Muscle of leg (tissue), 11 donors: ENCODE results near the gene TRAPPC6A. TPM values are rescaled to one million over a fixed set of nuclear protein-coding genes. Genes with fewer than 3 reads are reported as not detected.

Experiments
- DNase-seq: peaks from one replicate; pipeline ENCODE4 v3.0.0; 2013
- H3K27ac ChIP-seq: one replicate; pipeline ENCODE4 v1.5.1; 2013; ENCODE audit warnings: mild to moderate bottlenecking, low read length, control low read depth
- H3K27me3 ChIP-seq: one replicate; pipeline ENCODE4 v1.6.1; 2013; ENCODE audit warnings: low read length; ENCODE audit not compliant: control insufficient read depth, insufficient read depth
- H3K36me3 ChIP-seq: one replicate; pipeline ENCODE4 v1.6.1; 2013; ENCODE audit warnings: low read length; ENCODE audit not compliant: control insufficient read depth, insufficient read depth
- H3K4me1 ChIP-seq: one replicate; pipeline ENCODE4 v1.6.1; 2013; ENCODE audit warnings: low read length; ENCODE audit not compliant: control insufficient read depth, insufficient read depth
- H3K4me3 ChIP-seq: one replicate; pipeline ENCODE4 v1.5.1; 2013; ENCODE audit warnings: low read length, control low read depth
- H3K9me3 ChIP-seq: replicated peaks from 2 replicates; pipeline ENCODE4 v1.6.1; 2013; ENCODE audit warnings: low read depth, low read length; ENCODE audit not compliant: control insufficient read depth
- WGBS: methylation state at CpG from one replicate; pipeline ENCODE4 v1.1.5; 2013; ENCODE audit warnings: missing lambda C conversion rate; ENCODE audit not compliant: insufficient coverage; 5-methylcytosine and 5-hydroxymethylcytosine counted together
- polyA plus RNA-seq, 8 donors: library from polyadenylated mRNA; unstranded; fragments of 120-200 nt; gene quantifications; one replicate each; pipeline versions ENCODE4 v1.2.1 to v1.2.3, GENCODE V29; 2013; ENCODE audit warnings: inconsistent platforms in 1 of 8, low replicate concordance in 1 of 8; ENCODE audit not compliant: insufficient read length in 8 of 8, insufficient read depth in 1 of 8
- total RNA-seq: library from RNA; stranded (reverse); fragments of 120-200 nt; gene quantifications from one replicate; pipeline ENCODE4 v1.2.4, GENCODE V29; 2013

Gene TRAPPC6A
- total and polyA plus RNA-seq, 9 donors, result 18.4 to 31.6 (median 25.1) TPM

- no peak for DNase-seq
- no peak overlapping the region for H3K4me3 ChIP-seq
- peaks cover 51% of the 10 kb centered on the region for H3K27me3 ChIP-seq
- WGBS, result 78% methylated on average over 27 of the region's 27 CpGs
- no peaks in the 10 kb centered on the region for H3K36me3 ChIP-seq
- H3K9me3 ChIP-seq, result no peaks in the 10 kb centered on the region
- peaks cover 11% of the 10 kb centered on the region for H3K4me1 ChIP-seq
- H3K27ac ChIP-seq, result no peak overlapping the region
These were observed 19.4 kb downstream of the TRAPPC6A start for GRCh38 chr19:45158503-45159209.

- Histone ChIP-seq H3K4me1 (peaks cover 29% of the 10 kb centered on the region), H3K27me3 (peaks cover 68% of the 10 kb centered on the region)
These were observed 21.3 kb downstream of the TRAPPC6A start for GRCh38 chr19:45156751-45157150.

GRCh38 chr19:45156011-45156630, 21.9 kb downstream of the TRAPPC6A start:
- DNase-seq, result no peak
- H3K27me3 ChIP-seq, result peaks cover 69% of the 10 kb centered on the region
- no peak overlapping the region for H3K27ac ChIP-seq
- H3K4me1 ChIP-seq, result peaks cover 27% of the 10 kb centered on the region
- H3K9me3 ChIP-seq, result no peaks in the 10 kb centered on the region
- H3K4me3 ChIP-seq, result no peak overlapping the region
- 58% methylated on average over 8 of the region's 11 CpGs for WGBS
- H3K36me3 ChIP-seq, result no peaks in the 10 kb centered on the region

More at GRCh38 chr19:45156751-45157150, 21.3 kb downstream of the TRAPPC6A start:
- DNase-seq, result no peak
- Histone ChIP-seq H3K27ac (no peak overlapping the region), H3K4me3 (no peak overlapping the region), H3K9me3 (no peaks in the 10 kb centered on the region), H3K36me3 (no peaks in the 10 kb centered on the region)
- WGBS, result 49% methylated on average over 8 of the region's 11 CpGs

GRCh38 chr19:45154064-45154827, 23.8 kb downstream of the TRAPPC6A start:
- no peaks in the 10 kb centered on the region for H3K9me3 ChIP-seq
- H3K27me3 ChIP-seq, result peaks cover 67% of the 10 kb centered on the region
- no peaks in the 10 kb centered on the region for H3K36me3 ChIP-seq
- H3K4me1 ChIP-seq, result peaks cover 27% of the 10 kb centered on the region
- H3K27ac ChIP-seq, result no peak overlapping the region
- peak overlapping the region; percentile 13 for H3K4me3 ChIP-seq
- DNase-seq, result no peak
- WGBS, result 13% methylated on average over 10 of the region's 19 CpGs

DNA sequence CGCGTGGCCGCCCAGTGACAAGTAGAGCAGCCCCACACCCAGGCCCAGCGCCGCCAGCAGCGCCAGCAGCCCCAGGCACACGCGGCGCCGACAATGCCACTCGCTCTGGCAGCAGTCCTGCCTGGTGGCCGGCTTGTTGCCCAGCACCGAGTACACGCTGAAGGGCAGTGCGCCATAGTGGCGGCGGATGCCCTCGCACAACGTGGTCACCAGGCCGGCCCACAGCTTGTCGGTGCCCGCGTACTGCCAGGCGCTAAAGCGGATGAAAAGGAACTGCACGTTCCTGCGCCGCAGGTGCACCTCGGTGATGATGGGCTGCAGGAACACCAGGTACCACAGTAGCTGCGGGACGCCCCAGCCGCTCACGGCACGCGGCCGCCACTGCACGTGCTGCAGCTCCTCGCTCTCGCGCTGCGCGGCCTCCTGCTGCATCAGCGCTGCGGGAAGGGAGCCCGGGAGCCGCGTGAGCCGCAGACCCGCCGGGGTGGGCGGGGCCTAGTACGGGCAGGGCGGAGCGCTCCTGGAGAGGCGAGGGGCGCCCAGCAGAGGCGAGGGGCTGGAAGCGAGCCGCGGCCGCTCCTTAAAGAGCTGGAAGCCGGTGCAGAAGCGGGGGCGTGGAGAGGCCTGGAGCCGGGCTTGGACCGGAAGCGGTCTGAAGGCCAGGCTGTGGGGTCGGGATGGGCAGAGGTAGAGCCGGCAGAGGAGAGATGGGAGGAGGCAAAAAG, 24.5 kb downstream of the TRAPPC6A start:
- peaks cover under 1% of the 10 kb centered on the region for H3K36me3 ChIP-seq
- WGBS, result 1% methylated on average over 68 of the region's 69 CpGs
- DNase-seq, result peak; percentile 77
- peaks cover 27% of the 10 kb centered on the region for H3K4me1 ChIP-seq
- H3K27ac ChIP-seq, result no peak overlapping the region
- no peaks in the 10 kb centered on the region for H3K9me3 ChIP-seq
- peaks cover 66% of the 10 kb centered on the region for H3K27me3 ChIP-seq
- H3K4me3 ChIP-seq, result peak overlapping the region; percentile 24

- H3K9me3 ChIP-seq, result no peaks in the 10 kb centered on the region
- WGBS, result 2% methylated on average over 91 of the region's 91 CpGs
- H3K27ac ChIP-seq, result no peak overlapping the region
These were observed 25.3 kb downstream of the TRAPPC6A start for GRCh38 chr19:45152504-45153338.

GRCh38 chr19:45151821-45152503, 26.1 kb downstream of the TRAPPC6A start:
- H3K27ac ChIP-seq, result no peak overlapping the region
- H3K27me3 ChIP-seq, result peaks cover 63% of the 10 kb centered on the region
- peaks cover 7% of the 10 kb centered on the region for H3K36me3 ChIP-seq
- H3K4me1 ChIP-seq, result peaks cover 27% of the 10 kb centered on the region
- peak overlapping the region; percentile 21 for H3K4me3 ChIP-seq
- WGBS, result 9% methylated on average over 64 of the region's 64 CpGs
- no peak for DNase-seq
- H3K9me3 ChIP-seq, result no peaks in the 10 kb centered on the region

More at GRCh38 chr19:45152504-45153338, 25.3 kb downstream of the TRAPPC6A start:
- Histone ChIP-seq H3K36me3 (peaks cover 7% of the 10 kb centered on the region), H3K4me1 (peaks cover 27% of the 10 kb centered on the region), H3K4me3 (peak overlapping the region; percentile 24), H3K27me3 (peaks cover 66% of the 10 kb centered on the region)
- DNase-seq, result peak; percentile 63

DNA sequence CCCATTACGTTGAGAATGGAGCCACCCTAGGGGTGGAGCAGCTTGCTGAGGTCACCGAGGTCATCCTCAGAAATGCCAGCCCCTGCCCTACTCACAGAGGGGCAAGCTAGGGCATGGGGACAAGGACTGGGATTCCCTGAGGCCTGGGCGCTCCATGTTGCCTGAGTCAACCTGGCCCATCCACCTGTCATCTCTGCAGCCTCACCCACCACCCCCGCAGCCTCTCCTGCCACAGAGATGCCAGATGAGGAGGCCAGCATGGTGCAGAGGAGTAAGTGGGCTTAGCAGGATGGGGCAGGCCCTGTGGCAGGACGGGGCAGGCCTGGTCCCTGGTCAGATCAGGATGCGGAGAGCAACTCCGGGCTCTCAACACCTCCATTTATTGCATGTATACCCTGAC, 26.7 kb downstream of the TRAPPC6A start:
- Histone ChIP-seq H3K27me3 (peaks cover 58% of the 10 kb centered on the region), H3K36me3 (peaks cover 13% of the 10 kb centered on the region), H3K9me3 (no peaks in the 10 kb centered on the region)

More for the DNA sequence above, 26.7 kb downstream of the TRAPPC6A start:
- DNase-seq, result no peak
- H3K4me1 ChIP-seq, result peaks cover 27% of the 10 kb centered on the region
- H3K4me3 ChIP-seq, result no peak overlapping the region
- 86% methylated on average over 5 of the region's 7 CpGs for WGBS
- H3K27ac ChIP-seq, result no peak overlapping the region
